BJ (cell line): ENCODE data around the gene ACAP3. TPM values are rescaled to one million over a fixed set of nuclear protein-coding genes. Genes with fewer than 3 reads are reported as not detected.

Source experiments
- CTCF ChIA-PET: fragments of 350-600 bp; formaldehyde crosslinking; extraction: SDS; loops from one replicate; lab custom pipeline; 2021; ENCODE audit warnings: antibody characterized with exemption, inconsistent platforms; lab: Yijun Ruan, JAX
- POLR2A ChIA-PET: fragments of 300-600 bp; sonication (Branson Sonifier 250); formaldehyde crosslinking; extraction: SDS; loops from one replicate; lab custom pipeline; 2021; ENCODE audit warnings: antibody characterized with exemption; lab: Charles Lee
- DNase-seq: peaks from one replicate; pipeline ENCODE4 v3.0.0-alpha.2; 2011; ENCODE audit warnings: low read depth
- H3K27me3 ChIP-seq: 2 replicates; pipeline ENCODE4 v1.6.0; 2011; ENCODE audit warnings: low read length; ENCODE audit not compliant: control insufficient read depth, insufficient read depth
- H3K36me3 ChIP-seq: 2 replicates; pipeline ENCODE4 v1.5.1; 2011; ENCODE audit warnings: low read length; ENCODE audit not compliant: control insufficient read depth, insufficient read depth
- H3K4me3 ChIP-seq: 2 replicates; pipeline ENCODE4 v1.5.1; 2011; ENCODE audit warnings: low read depth, mild to moderate bottlenecking, control low read depth, low read length
- polyA plus RNA-seq: library from polyadenylated mRNA; depleted of rRNA; stranded (reverse); fragments of >200 nt; gene quantifications from 2 replicates; pipeline ENCODE4 v1.2.3, GENCODE V29; 2011
- TF ChIP-seq, protein P1 (sequence below): IDR thresholded peaks from 2 replicates; pipeline ENCODE4 v1.5.1; 2011; ENCODE audit warnings: low read depth, mild to moderate bottlenecking, control low read depth, inconsistent platforms, low read length, moderate library complexity; ENCODE audit not compliant: insufficient read depth

Gene ACAP3
- polyA plus RNA-seq, 1 experiment = 33.9 TPM

DNA sequence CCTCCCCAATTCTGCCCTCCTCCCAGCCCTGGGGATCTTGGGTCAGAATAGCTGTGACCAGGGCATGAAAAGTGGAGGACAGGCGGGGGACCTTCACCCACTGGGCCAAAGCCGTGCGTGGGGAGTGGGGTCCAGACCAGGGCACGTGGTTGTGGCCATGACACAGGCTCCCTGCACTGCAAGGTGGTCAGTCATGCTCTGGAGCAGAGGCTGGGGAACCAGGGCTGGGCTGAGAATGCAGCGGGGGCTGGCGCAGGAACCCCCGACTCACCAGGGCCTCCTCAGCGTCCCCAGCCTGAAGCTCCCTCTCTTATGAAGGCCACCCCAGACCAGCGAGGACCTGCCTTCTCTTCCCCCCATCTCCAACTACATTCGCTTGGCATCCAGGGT, 38.8 kb upstream of the ACAP3 start:
- ChIA-PET POLR2A (no interaction called here), CTCF (interaction anchor here (1.3 to 3.6 kb wide), 4 partner anchors 11 to 41 kb away, joined by 4 to 13 read pairs (median 9); no protein-coding TSS in a partner anchor)
- Histone ChIP-seq H3K4me3 (no peak overlapping the region), H3K27me3 (no peaks in the 10 kb centered on the region), H3K36me3 (peaks cover 8% of the 10 kb centered on the region)
- DNase-seq = no peak
- TF ChIP-seq, protein P1, sequence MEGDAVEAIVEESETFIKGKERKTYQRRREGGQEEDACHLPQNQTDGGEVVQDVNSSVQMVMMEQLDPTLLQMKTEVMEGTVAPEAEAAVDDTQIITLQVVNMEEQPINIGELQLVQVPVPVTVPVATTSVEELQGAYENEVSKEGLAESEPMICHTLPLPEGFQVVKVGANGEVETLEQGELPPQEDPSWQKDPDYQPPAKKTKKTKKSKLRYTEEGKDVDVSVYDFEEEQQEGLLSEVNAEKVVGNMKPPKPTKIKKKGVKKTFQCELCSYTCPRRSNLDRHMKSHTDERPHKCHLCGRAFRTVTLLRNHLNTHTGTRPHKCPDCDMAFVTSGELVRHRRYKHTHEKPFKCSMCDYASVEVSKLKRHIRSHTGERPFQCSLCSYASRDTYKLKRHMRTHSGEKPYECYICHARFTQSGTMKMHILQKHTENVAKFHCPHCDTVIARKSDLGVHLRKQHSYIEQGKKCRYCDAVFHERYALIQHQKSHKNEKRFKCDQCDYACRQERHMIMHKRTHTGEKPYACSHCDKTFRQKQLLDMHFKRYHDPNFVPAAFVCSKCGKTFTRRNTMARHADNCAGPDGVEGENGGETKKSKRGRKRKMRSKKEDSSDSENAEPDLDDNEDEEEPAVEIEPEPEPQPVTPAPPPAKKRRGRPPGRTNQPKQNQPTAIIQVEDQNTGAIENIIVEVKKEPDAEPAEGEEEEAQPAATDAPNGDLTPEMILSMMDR = no peak

DNA sequence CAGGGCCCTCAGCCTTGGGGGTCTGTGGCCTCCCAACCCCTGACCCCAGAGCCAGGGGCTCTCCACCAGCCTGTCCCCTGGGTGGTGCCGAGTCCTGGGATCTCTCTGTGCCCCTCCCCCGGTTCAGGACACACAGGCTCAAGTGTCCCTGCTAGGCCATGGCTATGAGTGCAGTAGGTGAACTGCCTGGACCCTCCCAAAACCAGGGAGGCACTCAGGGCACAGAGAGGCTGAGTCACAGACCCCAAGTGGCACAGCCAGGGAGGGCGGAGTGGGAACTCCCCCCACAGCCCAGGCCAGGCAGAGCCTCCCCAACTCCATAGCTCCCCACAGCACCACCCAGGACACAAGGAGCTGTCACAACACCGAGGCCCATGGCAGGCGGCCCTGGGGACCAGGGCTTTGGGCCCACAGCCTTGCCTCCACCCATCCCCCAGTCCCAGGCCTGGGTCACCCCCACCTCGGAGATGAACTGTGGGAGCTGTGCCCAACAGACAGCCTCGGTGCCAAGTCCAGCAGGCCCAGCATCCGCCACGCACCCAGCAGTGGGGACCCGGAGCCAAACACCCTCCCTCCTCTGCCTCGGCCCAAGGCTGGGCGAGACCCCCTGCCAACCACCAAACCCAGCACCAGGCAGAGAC, 38.2 kb upstream of the ACAP3 start:
- no peak overlapping the region for H3K4me3 ChIP-seq
- CTCF ChIA-PET = interaction anchor here (1.3 to 3.6 kb wide), 4 partner anchors 10 to 26 kb away, joined by 4 to 21 read pairs (median 12); no protein-coding TSS in a partner anchor
- no peaks in the 10 kb centered on the region for H3K27me3 ChIP-seq
- TF ChIP-seq, protein P1 = no peak
- POLR2A ChIA-PET = no interaction called here
- no peak for DNase-seq
- peaks cover 14% of the 10 kb centered on the region for H3K36me3 ChIP-seq

DNA sequence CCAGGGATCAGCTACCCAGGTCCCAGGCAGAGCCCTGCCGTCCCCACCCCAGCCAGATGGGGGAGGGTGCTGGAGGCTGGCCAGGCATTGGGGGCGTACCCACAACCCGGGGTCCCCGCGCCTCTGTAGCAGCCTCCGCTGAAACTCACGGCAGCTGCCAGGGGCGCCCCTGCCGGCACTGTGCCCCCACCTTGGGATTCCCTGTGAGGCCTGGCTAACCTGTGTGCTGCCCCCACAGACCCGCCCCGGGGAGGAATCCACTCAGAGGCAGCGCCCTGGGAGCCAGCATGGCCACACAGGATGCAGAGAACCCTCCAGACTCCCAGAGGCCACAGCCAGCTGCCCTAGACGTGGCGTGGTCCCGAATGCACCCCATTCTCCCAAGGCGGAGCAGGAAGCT, 37.7 kb upstream of the ACAP3 start:
- no peak for DNase-seq
- no peak overlapping the region for H3K4me3 ChIP-seq
- no peaks in the 10 kb centered on the region for H3K27me3 ChIP-seq
- H3K36me3 ChIP-seq = peaks cover 19% of the 10 kb centered on the region
- POLR2A ChIA-PET = no interaction called here
- CTCF ChIA-PET = interaction anchor here (0.6 to 3.6 kb wide), 4 partner anchors 9 to 27 kb away, joined by 3 to 21 read pairs (median 8); no protein-coding TSS in a partner anchor
- TF ChIP-seq, protein P1 = no peak

DNA sequence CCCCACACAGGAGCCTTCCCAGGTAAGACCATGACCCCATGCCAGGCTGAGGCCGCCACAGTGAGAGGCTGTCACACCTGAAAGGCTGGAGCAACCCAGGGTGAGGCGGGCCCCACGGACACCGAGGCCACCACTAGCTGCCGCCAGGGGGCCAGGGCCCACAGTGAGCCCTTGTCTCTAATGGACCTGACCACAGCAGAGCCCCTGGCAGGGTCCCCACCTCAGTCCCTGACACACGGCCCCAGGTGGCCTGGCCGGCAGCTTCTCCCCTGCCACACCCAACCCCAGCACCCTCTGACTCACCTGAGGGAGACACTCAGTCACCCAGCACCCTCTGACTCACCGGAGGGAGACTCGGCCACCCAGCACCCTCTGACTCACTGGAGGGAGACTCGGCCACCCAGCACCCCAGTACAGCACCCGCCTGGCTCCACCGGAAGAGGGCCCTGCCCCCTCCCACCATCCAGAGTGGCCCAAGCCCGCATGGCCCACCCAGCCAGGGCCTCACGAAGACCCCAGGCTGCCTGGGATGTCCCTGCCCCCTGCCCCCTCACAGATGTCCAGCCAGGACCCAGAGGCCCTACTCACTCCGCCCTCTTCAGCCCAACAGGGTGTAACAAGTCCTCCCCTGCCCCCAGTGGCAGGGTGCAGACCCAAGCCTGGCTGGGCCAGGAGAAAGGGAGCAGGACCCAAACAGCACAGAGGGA, 37.1 kb upstream of the ACAP3 start:
- H3K4me3 ChIP-seq = no peak overlapping the region

More for the DNA sequence above, 37.1 kb upstream of the ACAP3 start:
- H3K36me3 ChIP-seq = peaks cover 21% of the 10 kb centered on the region
- H3K27me3 ChIP-seq = no peaks in the 10 kb centered on the region
- no peak for DNase-seq
- TF ChIP-seq, protein P1 = peak; percentile 55
- ChIA-PET CTCF (interaction anchor here (0.6 to 3.6 kb wide), 5 partner anchors 9 to 29 kb away, joined by 3 to 21 read pairs (median 4); partner anchors contain the start of gene MXRA8), POLR2A (no interaction called here)
